ENCODE measurements around the gene FOXP1. TPM values are rescaled to one million over a fixed set of nuclear protein-coding genes. Genes with fewer than 3 reads are reported as not detected.

FOXP1 gene
- polyA plus RNA-seq, 4 donors: 16.0 to 45.3 (median 39.0) TPM

- no peak for DNase-seq (ENCODE audit: low read depth in 4 of 4, low spot score in 3 of 4)
Measured at GRCh38 chr3:71172189-71172588, 411.3 kb downstream of the FOXP1 start.

DNA sequence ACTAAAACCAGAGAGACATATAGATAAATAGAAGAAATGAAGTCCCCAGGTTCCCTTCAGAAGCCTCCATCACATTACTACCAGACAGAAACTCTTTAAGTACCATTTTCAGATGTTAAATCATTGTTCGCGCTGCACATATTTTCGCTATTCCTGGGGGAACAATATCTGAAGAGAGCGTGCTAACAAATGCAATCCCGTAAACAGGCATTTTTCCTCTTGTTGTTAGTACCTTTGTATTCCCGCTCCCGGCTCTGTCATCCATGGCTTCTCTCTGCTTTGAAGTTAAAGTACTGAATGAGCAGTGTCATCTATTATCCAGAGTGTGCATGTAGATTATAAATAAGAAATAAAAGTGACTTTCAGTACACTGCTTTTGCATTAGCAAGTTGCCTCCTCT, 412.3 kb downstream of the FOXP1 start:
- DNase-seq (ENCODE audit: low read depth in 4 of 4, low spot score in 3 of 4): no peak

DNA sequence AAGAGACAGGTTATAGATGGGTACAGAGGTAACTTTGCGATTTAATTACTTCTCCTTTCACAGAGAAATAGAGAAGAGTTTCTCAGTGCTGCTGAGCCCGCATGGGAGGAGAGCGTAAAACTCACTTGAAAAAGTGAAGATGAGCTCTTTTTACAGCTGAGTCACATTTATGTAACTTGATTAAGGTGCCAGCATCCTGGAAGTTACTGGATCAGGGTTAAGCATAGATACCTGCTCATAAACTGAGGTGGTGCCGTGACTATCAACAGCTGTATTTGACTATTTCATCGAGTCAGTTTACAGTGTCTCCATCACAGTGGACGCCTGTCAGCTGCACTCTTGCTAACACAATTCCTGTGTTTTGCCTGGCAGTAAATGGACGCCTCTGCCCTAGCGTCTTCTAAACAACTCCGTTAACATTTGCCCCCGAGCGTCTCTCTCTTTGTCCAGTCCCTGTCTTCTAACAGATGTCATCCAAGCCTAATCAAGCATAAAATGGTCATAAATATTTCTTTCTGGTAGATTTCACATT, 414.6 kb downstream of the FOXP1 start:
- no peak for DNase-seq (ENCODE audit: low read depth in 4 of 4, low spot score in 3 of 4)

DNA sequence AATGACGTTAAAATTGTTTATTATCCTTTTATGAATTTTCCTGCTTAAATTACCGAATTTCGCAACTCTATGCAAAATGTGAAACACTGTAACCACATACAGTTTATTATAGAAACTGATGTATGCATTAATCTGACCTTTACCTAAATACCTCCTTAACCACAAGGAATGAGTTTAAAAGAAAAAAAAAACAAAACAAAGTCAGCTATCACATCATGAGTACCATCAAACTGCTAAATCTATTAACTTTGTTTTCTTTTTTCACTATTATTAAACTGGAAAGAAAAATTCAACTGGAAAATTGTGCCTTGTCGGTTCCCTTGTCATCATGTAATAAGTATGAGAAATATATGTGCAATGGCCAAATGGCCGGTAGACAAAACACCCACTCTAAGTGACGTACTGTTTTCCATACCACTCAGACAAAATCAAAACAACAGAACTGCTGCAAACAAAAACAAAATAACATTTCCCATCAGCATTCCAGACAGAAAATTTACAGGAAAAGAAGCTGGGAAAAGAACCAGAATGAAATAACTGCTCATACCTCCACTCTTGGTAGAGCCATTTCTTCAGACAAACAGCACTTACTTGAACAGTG, 415.3 kb downstream of the FOXP1 start:
- DNase-seq (ENCODE audit: low read depth in 4 of 4, low spot score in 3 of 4): no peak

DNA sequence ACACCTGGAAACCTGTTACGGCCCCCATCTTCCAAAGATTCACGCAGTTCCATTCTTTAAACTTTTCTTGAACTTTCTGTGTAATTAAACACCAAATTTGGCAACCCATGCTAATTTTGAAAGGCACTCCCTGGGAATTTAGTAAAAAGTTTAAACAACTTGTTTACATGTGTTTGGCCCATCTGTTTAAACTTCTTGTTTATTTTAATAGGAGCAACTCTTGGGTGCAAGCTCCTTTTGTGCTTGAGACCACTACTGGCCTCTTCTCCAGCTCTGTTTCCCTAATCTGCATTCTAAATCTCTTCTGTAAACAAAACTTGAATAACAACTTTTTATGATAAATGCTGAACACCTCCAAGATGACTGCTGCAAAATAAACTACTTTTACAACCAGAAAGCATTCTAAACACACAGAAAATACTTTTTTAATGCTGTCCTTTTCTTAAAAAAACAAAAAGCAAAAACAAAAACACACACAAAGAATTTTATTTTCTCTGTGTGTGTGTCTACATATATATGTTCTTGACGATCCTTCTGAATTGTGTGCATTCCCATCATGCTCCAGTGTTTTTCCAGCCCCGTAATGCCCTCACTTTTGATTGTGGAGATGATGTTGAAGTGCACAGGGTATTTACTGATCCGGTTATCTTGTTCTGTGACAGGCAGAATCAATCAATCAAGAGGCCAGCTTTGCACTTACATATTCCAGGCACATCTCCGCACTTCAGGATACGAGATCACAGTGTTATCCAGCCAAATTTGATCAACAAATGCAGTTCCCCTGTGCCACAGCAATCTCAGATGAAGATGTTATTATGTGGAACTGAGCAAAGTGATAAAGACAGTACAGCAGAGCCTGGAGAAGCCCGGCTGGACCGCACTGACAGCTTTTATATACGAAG, 416.9 kb downstream of the FOXP1 start:
- DNase-seq (ENCODE audit: low read depth in 4 of 4, low spot score in 3 of 4): no peak

DNA sequence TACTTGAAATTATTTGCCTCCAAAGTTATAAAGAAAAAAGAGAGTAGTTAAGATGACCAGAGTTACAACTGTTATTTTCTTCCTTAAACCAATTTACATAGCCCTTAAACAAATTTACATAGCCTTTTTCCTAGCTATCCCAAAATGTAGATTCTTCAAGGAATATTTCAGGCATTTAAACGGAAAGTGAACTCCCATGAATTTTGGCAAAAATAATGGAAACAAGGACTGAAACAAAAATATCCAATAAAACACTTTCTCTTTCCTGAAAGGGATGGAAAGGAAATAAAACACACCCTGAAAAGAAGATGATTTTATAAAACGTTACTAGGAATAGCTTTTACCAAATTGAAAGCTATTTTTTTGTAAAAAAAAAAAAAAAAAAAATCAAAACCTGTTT, 418.6 kb downstream of the FOXP1 start:
- no peak for DNase-seq (ENCODE audit: low read depth in 4 of 4, low spot score in 3 of 4)

DNA sequence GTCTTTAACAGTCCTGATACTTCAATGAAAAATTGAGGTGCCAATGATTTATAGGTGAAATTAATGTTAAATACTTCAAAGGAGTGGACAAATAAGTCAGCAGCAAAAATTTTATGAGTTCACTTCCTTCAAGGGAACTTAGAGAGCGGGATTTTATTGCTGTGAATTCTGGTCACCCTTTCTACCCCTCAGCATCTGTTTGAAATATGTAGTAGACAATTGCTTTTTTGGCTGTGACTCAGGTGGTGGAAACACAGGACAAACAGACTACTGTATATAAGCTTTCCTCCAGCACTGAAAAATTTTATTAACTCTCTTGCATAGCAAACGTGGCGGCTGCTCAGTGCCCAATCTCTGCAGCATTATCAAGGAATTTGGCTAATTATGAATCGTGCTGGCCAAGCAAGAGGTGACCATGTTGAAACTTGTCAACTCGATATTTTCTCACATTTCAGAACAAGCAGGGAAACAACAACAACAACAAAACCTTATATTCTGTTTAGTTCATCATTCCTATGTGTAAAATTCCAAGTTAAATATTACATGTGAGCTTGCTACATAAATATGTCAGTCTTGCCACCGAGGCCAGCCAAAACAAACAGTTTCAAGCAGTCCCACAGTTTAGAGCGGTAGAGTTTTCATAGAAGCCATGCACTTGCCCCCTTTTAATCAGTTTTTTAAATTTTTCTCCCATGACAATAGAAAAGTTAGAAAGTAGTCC, 420.2 kb downstream of the FOXP1 start:
- no peak for DNase-seq (ENCODE audit: low read depth in 4 of 4, low spot score in 3 of 4)

DNA sequence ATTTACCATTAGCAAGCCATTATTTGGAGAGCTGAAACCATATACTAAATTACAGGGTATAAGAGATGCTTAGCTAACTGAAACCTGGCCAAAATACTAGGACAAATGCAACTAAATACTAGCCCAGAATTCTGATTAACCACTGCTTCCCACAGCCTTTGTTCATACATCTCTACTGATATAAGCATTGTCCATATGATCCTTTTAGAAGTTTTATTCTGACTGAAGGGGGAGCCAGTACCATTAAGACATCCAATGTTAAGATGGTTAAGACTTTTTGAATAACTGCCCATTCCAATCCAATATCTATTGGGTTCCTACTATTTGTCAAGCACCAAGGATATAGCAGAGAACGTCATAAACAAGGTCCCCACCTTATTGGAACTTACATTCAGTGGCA, 421.3 kb downstream of the FOXP1 start:
- DNase-seq (ENCODE audit: low read depth in 4 of 4, low spot score in 3 of 4): no peak

GRCh38 chr3:71160785-71161546, 422.6 kb downstream of the FOXP1 start:
- no peak for DNase-seq (ENCODE audit: low read depth in 4 of 4, low spot score in 3 of 4)

DNA sequence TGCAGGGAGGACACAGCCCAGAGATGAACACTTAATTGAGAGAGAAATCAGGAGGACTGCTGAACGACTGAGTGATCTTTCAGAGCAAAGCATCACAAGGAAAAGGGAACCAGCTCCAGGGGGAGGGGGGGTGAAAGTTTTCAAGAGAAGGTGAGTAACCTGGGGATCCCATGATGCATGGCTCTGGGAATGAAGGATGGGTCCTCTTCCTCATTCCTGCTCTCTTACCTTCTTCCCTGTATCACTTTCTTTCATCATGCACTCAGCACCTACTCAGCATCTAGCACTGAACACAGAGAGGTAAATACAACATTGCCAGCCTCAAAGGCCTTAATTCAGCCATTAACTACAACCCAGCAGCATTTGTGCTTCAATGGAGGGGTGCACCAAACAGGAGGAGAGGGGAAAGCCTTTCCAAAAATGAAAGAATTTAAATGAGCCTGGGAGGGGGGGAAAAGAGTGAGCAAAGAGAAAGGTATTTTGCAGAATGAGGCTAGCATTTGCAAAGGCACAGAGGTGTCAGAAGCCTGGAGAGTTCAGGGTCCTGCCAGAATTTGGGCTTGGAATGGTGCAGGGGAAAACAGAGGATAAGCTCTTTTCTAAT, 427.4 kb downstream of the FOXP1 start:
- DNase-seq (ENCODE audit: low read depth in 4 of 4, low spot score in 3 of 4): no peak

GRCh38 chr3:71154846-71155245, 428.7 kb downstream of the FOXP1 start:
- no peak for DNase-seq (ENCODE audit: low read depth in 4 of 4, low spot score in 3 of 4)

DNA sequence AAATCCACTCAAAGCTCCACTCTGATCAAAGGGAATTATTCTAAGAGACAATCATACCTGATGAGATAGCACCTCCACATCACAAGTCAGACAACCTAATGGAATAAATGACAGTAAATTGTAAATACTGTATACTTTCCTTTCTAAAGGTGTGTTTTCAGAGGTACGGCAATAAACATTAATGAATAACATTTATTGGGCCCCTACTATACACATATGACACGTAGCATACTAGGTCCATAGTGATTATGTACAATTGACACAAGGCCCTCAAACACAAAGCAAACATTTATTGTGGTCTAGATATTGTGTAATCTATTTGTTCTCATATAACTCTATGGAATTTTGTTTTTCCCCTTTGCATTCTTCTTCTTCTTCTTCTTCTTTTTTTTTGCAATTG, 429.8 kb downstream of the FOXP1 start:
- DNase-seq (ENCODE audit: low read depth in 4 of 4, low spot score in 3 of 4): no peak

- DNase-seq (ENCODE audit: low read depth in 4 of 4, low spot score in 3 of 4): no peak
Measured at GRCh38 chr3:71152892-71153265, 430.6 kb downstream of the FOXP1 start.

DNA sequence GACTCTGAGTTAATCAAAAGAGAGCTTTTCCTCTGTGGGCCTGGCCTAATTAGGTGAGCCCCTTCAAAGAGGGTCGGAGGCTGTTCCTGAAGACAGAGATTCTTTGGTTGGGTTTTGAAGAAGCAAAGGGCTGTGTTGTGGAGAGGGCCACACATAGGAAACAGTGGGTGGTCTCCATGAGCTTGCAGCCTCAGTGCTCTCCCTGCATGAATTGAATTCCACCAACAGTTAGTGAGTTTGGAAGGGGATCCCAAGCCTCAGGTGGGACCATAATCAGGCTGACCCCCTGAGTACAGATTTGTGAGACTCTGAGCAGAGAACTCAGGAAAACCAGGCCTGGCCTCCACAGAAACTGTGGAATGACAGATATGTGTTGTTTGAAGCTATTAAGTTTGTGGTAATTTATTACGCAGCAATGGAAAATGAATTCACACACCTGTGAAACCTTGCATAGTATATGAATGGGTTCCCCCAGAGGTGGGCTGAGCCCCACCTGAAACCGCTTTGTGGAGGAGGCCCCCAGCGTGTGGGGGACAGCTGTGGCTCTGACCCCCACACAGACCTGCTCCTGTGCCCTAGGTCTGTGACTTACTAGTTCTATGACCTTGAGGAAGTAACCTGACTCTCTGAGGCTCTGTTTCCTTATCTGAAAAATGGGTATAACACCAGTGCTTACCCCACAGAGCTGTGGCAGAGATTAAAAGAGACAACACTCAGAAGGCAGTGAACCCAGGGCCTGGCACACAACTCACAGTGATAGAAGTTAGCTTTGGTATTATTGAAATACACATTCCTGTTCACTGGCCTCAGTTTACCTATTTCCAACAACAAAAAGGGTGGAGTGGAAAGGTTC, 431.3 kb downstream of the FOXP1 start:
- no peak for DNase-seq (ENCODE audit: low read depth in 4 of 4, low spot score in 3 of 4)

DNA sequence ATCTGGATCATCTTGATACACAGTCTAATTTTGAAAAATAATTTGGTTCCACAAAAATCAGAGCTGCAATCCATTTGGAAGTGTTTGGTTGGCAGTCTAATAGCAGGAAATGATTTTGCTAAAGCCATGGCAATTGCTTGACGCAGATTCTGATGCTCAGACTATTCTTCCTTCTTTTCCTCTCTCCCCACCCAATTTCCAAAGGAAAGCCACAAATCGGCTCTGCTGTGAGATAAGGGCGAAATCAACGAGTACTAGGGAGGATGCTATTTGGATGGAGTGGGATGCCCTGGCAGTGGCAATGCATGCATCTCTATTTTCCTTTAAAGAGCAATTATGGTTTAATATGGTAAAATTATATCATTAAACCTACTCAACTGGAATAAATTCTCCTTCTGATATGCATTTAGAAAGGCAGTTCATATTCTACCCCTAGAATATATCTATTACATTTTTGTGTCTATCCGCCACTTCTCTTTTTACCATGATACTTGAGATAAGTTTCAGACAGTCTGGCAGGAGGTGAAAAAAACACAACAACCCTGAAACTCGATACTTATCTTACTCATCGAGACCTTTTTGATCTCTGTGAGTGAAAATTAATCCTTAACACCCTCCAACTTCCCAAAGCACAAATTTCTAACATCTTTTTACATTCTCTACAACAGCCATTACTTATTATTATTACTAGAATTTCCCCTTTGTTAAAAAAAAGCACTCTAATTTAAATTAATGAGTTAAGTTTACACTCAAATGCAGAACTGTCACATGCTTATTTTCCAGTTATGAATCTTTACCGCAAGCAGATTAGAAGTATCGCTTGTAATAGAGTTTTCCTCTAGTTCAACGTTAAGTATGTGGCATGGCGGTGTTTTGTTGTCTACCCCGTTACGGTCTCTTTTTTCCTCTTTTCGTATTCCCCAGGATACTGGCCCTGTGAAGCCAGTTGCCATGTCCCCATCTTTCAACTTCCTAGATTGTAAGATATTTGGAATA, 433.3 kb downstream of the FOXP1 start:
- no peak for DNase-seq (ENCODE audit: low read depth in 4 of 4, low spot score in 3 of 4)

DNA sequence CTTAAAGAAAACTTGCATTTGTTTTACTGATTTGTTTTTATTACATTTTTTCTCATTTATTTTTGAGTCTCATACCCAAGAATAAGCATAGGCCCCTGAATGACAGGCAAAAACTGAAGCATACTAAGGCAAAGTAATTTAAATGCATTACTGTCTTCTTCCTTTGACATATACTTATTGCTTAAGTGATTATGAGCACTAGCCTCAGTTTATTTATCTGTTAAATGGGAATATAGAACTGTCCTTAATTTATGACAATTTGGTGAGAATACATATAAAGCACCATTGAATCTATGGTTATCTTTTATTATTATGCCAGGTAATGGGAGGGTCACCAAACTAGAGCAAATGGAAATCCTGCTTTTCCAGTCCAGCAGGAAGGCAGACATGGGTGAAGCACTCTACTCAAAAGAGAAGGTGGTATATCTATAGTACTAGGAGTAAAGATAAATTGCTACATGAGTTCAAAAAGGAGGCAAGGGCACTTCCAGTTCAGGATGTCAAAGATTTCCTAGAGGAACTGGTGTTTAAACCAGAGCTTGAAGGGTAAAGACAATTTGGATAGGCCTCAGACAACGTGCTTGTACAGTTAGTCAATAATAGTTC, 435.0 kb downstream of the FOXP1 start:
- no peak for DNase-seq (ENCODE audit: low read depth in 4 of 4, low spot score in 3 of 4)

DNA sequence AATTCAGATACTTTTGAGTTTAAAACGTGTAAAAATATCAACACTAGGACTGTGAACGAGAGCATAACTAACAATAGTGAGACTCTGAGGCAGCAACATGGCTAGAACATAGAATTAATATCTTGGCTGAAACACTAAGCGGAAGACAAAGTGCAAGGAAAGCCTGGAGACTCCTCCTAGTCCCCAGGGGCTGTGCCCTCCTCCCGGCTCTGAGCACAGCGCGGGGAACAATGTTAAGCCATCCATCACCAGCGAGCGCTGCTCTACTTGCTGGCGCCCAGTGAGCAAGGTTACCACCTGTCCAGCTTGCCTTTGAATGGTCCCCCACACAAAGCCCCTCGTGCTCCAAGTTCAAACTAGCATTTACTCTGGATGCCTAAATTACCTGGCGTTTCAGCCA, 436.9 kb downstream of the FOXP1 start:
- no peak for DNase-seq (ENCODE audit: low read depth in 4 of 4, low spot score in 3 of 4)

GRCh38 chr3:71145954-71146353, 437.6 kb downstream of the FOXP1 start:
- no peak for DNase-seq (ENCODE audit: low read depth in 4 of 4, low spot score in 3 of 4)

Data from left renal pelvis (tissue), 4 donors.